H1 (cell line): ENCODE results near the gene APBA2. TPM values are rescaled to one million over a fixed set of nuclear protein-coding genes. Genes with fewer than 3 reads are reported as not detected.

Experiments
- CTCF ChIA-PET: fragments of 300-600 bp; sonication (Branson Sonifier 250); formaldehyde crosslinking; loops from one replicate; lab custom pipeline; 2021; ENCODE audit not compliant: partially characterized antibody; lab: Charles Lee
- POLR2A ChIA-PET: fragments of 300-600 bp; sonication (Branson Sonifier 250); formaldehyde crosslinking; loops from one replicate; lab custom pipeline; 2021; ENCODE audit warnings: inconsistent platforms; ENCODE audit not compliant: partially characterized antibody; lab: Charles Lee
- DNase-seq, 2 experiments: peaks; one replicate each; pipeline versions ENCODE4 v3.0.0 to v3.0.0-alpha.2; 2010 to 2022; ENCODE audit warnings: low spot score in 2 of 2, low read depth in 1 of 2, mixed read lengths in 1 of 2
- FAIRE-seq: peaks from 2 replicates; lab custom pipeline; 2011; peaks lifted over from hg19 to GRCh38; lab: Jason Lieb, UNC
- H2AFZ ChIP-seq: 2 replicates; pipeline ENCODE4 v1.8.1; 2012; ENCODE audit warnings: low read length, inconsistent platforms
- H2AK5ac ChIP-seq: 2 replicates; pipeline ENCODE4 v1.6.1; 2013; ENCODE audit warnings: low read depth, low read length
- H2BK120ac ChIP-seq: replicated peaks from 2 replicates; pipeline ENCODE3; 2013; ENCODE audit warnings: low read depth, low read length, inconsistent platforms
- H2BK12ac ChIP-seq: 2 replicates; pipeline ENCODE4 v1.6.1; 2013; ENCODE audit warnings: low read depth, low read length
- H2BK15ac ChIP-seq: 2 replicates; pipeline ENCODE4 v1.6.1; 2013; ENCODE audit warnings: low read length
- H2BK20ac ChIP-seq: 2 replicates; pipeline ENCODE4 v1.6.1; 2013; ENCODE audit warnings: low read length
- H2BK5ac ChIP-seq: 2 replicates; pipeline ENCODE4 v1.6.1; 2013; ENCODE audit warnings: low read depth, low read length
- H3K14ac ChIP-seq: 2 replicates; pipeline ENCODE4 v1.6.1; 2013; ENCODE audit warnings: inconsistent platforms; ENCODE audit not compliant: insufficient read length
- H3K18ac ChIP-seq: 2 replicates; pipeline ENCODE4 v1.6.1; 2013; ENCODE audit warnings: low read length; ENCODE audit errors: extremely low read depth
- H3K23ac ChIP-seq: 2 replicates; pipeline ENCODE4 v1.6.1; 2013; ENCODE audit warnings: inconsistent platforms; ENCODE audit not compliant: insufficient read length
- H3K23me2 ChIP-seq: 2 replicates; pipeline ENCODE4 v1.6.1; 2013; ENCODE audit warnings: low read depth, low read length
- H3K27ac ChIP-seq: 2 replicates; pipeline ENCODE4 v1.6.1; 2011; ENCODE audit warnings: low read depth, low read length, inconsistent platforms
- H3K27me3 ChIP-seq, 4 experiments: replicated peaks in 1 of 4; 1 replicate in 1 of 4; 2 replicates in 3 of 4; pipeline versions ENCODE4 v1.6.1 to v1.8.1; 2011 to 2013; ENCODE audit warnings: low read length in 3 of 4, mild to moderate bottlenecking in 3 of 4, inconsistent platforms in 2 of 4, mixed read lengths in 2 of 4, moderate library complexity in 1 of 4; ENCODE audit not compliant: control insufficient read depth in 3 of 4, insufficient read depth in 3 of 4; ENCODE audit errors: extremely low read depth in 1 of 4
- H3K36me3 ChIP-seq, 4 experiments: 2 replicates each; pipeline versions ENCODE4 v1.6.1 to v1.8.1; 2011 to 2013; ENCODE audit warnings: mild to moderate bottlenecking in 4 of 4, low read length in 3 of 4, moderate library complexity in 2 of 4, control low read depth in 1 of 4, inconsistent platforms in 1 of 4; ENCODE audit not compliant: insufficient read depth in 4 of 4, control insufficient read depth in 2 of 4
- H3K4ac ChIP-seq: replicated peaks from 2 replicates; pipeline ENCODE3; 2013; ENCODE audit warnings: low read length, low read depth, mixed read lengths, inconsistent platforms; ENCODE audit not compliant: insufficient read length
- H3K4me1 ChIP-seq, 4 experiments: replicated peaks in 1 of 4; 1 replicate in 1 of 4; 2 replicates in 3 of 4; pipeline versions ENCODE4 v1.6.1 to v1.8.1; 2011 to 2013; ENCODE audit warnings: low read length in 3 of 4, inconsistent platforms in 2 of 4, mixed read lengths in 1 of 4; ENCODE audit not compliant: insufficient read depth in 4 of 4, control insufficient read depth in 3 of 4
- H3K4me2 ChIP-seq, 2 experiments: 2 replicates each; pipeline versions ENCODE4 v1.6.1 to v1.8.1; 2011 to 2013; ENCODE audit warnings: low read depth in 2 of 2, low read length in 2 of 2, control low read depth in 1 of 2, inconsistent platforms in 1 of 2, mild to moderate bottlenecking in 1 of 2; ENCODE audit not compliant: insufficient read depth in 1 of 2
- H3K4me3 ChIP-seq, 4 experiments: fragments of 200-600, 300-600 bp in 1 of 4; sonication (generic), shearing (Covaris generic), sonication (Bioruptor Twin) in 1 of 4; 2 replicates each; pipeline versions ENCODE4 v1.5.1 to v1.8.1; 2011 to 2016; ENCODE audit warnings: low read length in 4 of 4, low read depth in 3 of 4, control low read depth in 2 of 4, inconsistent platforms in 2 of 4, mild to moderate bottlenecking in 2 of 4, mixed read lengths in 1 of 4, moderate library complexity in 1 of 4; ENCODE audit not compliant: insufficient read depth in 2 of 4; ENCODE audit errors: extremely low read depth in 1 of 4
- H3K56ac ChIP-seq: replicated peaks from 2 replicates; pipeline ENCODE3; 2013; ENCODE audit warnings: low read depth, mild to moderate bottlenecking, mixed read lengths, low read length, inconsistent platforms; ENCODE audit not compliant: insufficient read length
- H3K79me1 ChIP-seq: 2 replicates; pipeline ENCODE4 v1.6.1; 2013; ENCODE audit warnings: low read depth, low read length, control low read depth
- H3K79me2 ChIP-seq, 2 experiments: 2 replicates each; pipeline versions ENCODE4 v1.6.1 to v1.8.1; 2012 to 2013; ENCODE audit warnings: low read length in 2 of 2, mild to moderate bottlenecking in 2 of 2, inconsistent platforms in 1 of 2; ENCODE audit not compliant: insufficient read depth in 2 of 2, control insufficient read depth in 1 of 2
- H3K9ac ChIP-seq, 4 experiments: replicated peaks in 1 of 4; 1 replicate in 1 of 4; 2 replicates in 3 of 4; pipeline versions ENCODE4 v1.6.1 to v1.8.1; 2011 to 2013; ENCODE audit warnings: low read depth in 3 of 4, low read length in 3 of 4, control low read depth in 2 of 4, mild to moderate bottlenecking in 2 of 4, moderate library complexity in 2 of 4, inconsistent platforms in 1 of 4; ENCODE audit errors: extremely low read depth in 1 of 4
- H3K9me3 ChIP-seq, 2 experiments: 2 replicates each; pipeline versions ENCODE4 v1.6.1 to v1.8.1; 2012 to 2013; ENCODE audit warnings: mild to moderate bottlenecking in 2 of 2, moderate library complexity in 2 of 2, control low read depth in 1 of 2, inconsistent platforms in 1 of 2, low read depth in 1 of 2, low read length in 1 of 2, mixed read lengths in 1 of 2; ENCODE audit not compliant: insufficient read depth in 2 of 2
- H4K20me1 ChIP-seq, 2 experiments: replicated peaks in 1 of 2; 2 replicates each; pipeline versions ENCODE3 to v1.8.1; 2011 to 2013; ENCODE audit warnings: inconsistent platforms in 2 of 2, low read length in 2 of 2, mild to moderate bottlenecking in 1 of 2; ENCODE audit not compliant: insufficient read depth in 2 of 2, control insufficient read depth in 1 of 2
- H4K5ac ChIP-seq: 2 replicates; pipeline ENCODE4 v1.6.1; 2013; ENCODE audit warnings: low read length, low read depth, mixed read lengths, inconsistent platforms; ENCODE audit not compliant: insufficient read length
- H4K8ac ChIP-seq: 2 replicates; pipeline ENCODE4 v1.8.0; 2013; ENCODE audit warnings: mild to moderate bottlenecking, moderate library complexity, low read length, inconsistent platforms; ENCODE audit not compliant: insufficient read depth; ENCODE audit errors: extremely low read depth
- H4K91ac ChIP-seq: replicated peaks from 2 replicates; pipeline ENCODE3; 2013; ENCODE audit warnings: low read length, mixed read lengths, inconsistent platforms; ENCODE audit not compliant: insufficient read length
- BRCA1 ChIP-seq: IDR thresholded peaks from 2 replicates; pipeline ENCODE4 v1.6.1; 2012; ENCODE audit warnings: low read depth, low read length, improper control_type of control experiment
- CBX5 ChIP-seq: fragments of 300-800, 300-1000 bp; sonication (generic); IDR thresholded peaks from 2 replicates; pipeline ENCODE4 v1.7.1; 2016; ENCODE audit warnings: antibody characterized with exemption, low read length, low read depth
- GTF2F1 ChIP-seq: IDR thresholded peaks from 2 replicates; pipeline ENCODE4 v1.6.1; 2012; ENCODE audit warnings: low read depth, low read length, improper control_type of control experiment, borderline replicate concordance
- HDAC2 ChIP-seq, 2 experiments: fragments of 300-600 bp in 1 of 2; sonication (generic) in 1 of 2; IDR thresholded peaks; 2 replicates each; pipeline ENCODE4 v1.6.1; 2011 to 2012; ENCODE audit warnings: low read depth in 2 of 2, low read length in 2 of 2, mild to moderate bottlenecking in 2 of 2, moderate library complexity in 2 of 2, borderline replicate concordance in 1 of 2, inconsistent platforms in 1 of 2
- POLR2A ChIP-seq, 2 experiments: IDR thresholded peaks; 1 replicate in 1 of 2; 2 replicates in 1 of 2; pipeline ENCODE4 v1.6.1; 2011; ENCODE audit warnings: low read depth in 2 of 2, low read length in 2 of 2, mild to moderate bottlenecking in 2 of 2; ENCODE audit errors: control extremely low read depth in 1 of 2
- SAP30 ChIP-seq: fragments of 300-600 bp; sonication (generic); IDR thresholded peaks from 2 replicates; pipeline ENCODE4 v1.7.1; 2012; ENCODE audit warnings: low read length, moderate library complexity, mild to moderate bottlenecking, inconsistent platforms; ENCODE audit not compliant: insufficient read depth, insufficient replicate concordance
- SP1 ChIP-seq: IDR thresholded peaks from 2 replicates; pipeline ENCODE4 v1.6.1; 2011; ENCODE audit warnings: low read depth, low read length
- SRF ChIP-seq: IDR thresholded peaks from 2 replicates; pipeline ENCODE4 v1.6.1; 2011; ENCODE audit warnings: mild to moderate bottlenecking, low read depth, low read length, moderate library complexity
- TBP ChIP-seq: IDR thresholded peaks from 2 replicates; pipeline ENCODE4 v1.6.1; 2011; ENCODE audit warnings: low read depth, low read length, improper control_type of control experiment
- TCF12 ChIP-seq: IDR thresholded peaks from 2 replicates; pipeline ENCODE4 v1.6.1; 2011; ENCODE audit warnings: low read depth, mild to moderate bottlenecking, low read length
- TEAD4 ChIP-seq: IDR thresholded peaks from 2 replicates; pipeline ENCODE4 v1.6.1; 2012; ENCODE audit warnings: low read depth, low read length, inconsistent platforms, mixed read lengths
- WGBS, 2 experiments: shearing (Covaris generic) in 1 of 2; methylation state at CpG; one replicate each; pipeline versions ENCODE4 v1.1.6 to v1.1.7; 2013 to 2015; ENCODE audit warnings: low lambda C conversion rate in 2 of 2, mixed read lengths in 2 of 2, inconsistent platforms in 1 of 2, low coverage in 1 of 2, missing lambda C conversion rate in 1 of 2; ENCODE audit not compliant: insufficient replicate concordance in 2 of 2, insufficient coverage in 1 of 2, insufficient read length in 1 of 2; ENCODE audit errors: extremely low coverage in 1 of 2, missing lambda C conversion rate in 1 of 2; 5-methylcytosine and 5-hydroxymethylcytosine counted together
- polyA plus RNA-seq, 7 experiments: library from polyadenylated mRNA; depleted of rRNA in 3 of 7; stranded (reverse) in 5 of 7; unstranded in 2 of 7; fragments of >200 nt in 5 of 7; fragments of 200-250 nt in 2 of 7; gene quantifications; 1 replicate in 5 of 7; 2 replicates in 1 of 7; 4 replicates in 1 of 7; pipeline versions ENCODE4 v1.2.1 to v1.2.3, GENCODE V29; 2011 to 2013; ENCODE audit warnings: missing spikeins in 2 of 7, mixed read lengths in 2 of 7
- total RNA-seq: library from RNA; stranded (reverse); fragmentation: NEBNext Ultra II Directional; extraction: Animal tissue kit (Norgen Biotek cat#: 25700); gene quantifications from 2 replicates; pipeline ENCODE4 v1.2.1, GENCODE V29; 2021

APBA2 gene
- total and polyA plus RNA-seq, 2 of the 8 experiments (the other 6 are each of a cell fraction or from before 2014, with no cell fraction given), result 15.5 to 19.0 TPM

DNA sequence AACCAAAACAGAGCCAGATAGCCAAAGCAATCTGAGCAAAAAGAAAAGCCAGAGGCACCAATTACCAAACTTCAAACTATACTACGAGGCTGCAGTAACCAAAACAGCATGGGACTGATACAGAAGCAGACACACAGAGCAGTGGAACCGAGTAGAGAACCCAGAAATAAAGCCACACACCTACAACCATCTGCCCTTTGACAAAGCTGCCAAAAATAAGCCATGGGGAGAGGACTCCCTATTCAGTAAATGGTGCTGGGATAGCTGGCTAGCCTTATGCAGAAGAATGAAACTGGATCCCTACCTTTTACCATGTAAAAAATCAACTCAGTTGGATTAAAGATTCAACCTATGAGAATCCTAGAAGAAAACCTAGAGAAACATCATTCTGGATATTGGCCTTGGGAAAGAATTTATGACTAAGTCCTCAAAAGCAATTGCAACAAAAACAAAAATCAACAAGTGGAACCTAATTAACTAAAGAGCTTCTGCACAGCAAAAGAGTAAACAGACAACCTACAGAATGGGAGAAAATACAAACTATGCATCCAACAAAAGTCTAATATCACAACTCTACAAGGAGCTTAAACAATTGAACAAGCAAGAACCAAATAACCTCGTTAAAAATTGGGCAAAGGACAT is 95.1 kb downstream of the APBA2 start:
- no peak overlapping the region for H3K4me2 ChIP-seq
- no peaks in the 10 kb centered on the region for H3K79me1 ChIP-seq
- TF ChIP-seq HDAC2 (IDR thresholded peaks at IDR 0.05; ENCODE audit: borderline replicate concordance in 1 of 2, low read depth in 2 of 2, low read length in 2 of 2) (no peak), SP1 (no peak), SAP30 (no peak), TCF12 (no peak), GTF2F1 (no peak), TBP (no peak), SRF (no peak), POLR2A (IDR thresholded peaks at IDR 0.05; ENCODE audit: control extremely low read depth in 1 of 2, low read depth in 2 of 2, low read length in 2 of 2) (no peak), CBX5 (no peak), BRCA1 (no peak), TEAD4 (no peak)
- TF ChIP-seq, all 59 proteins: peak for 0
- Histone ChIP-seq H3K4me1 (peaks cover 2 to 5% (median 4%) of the 10 kb centered on the region in 4 experiments; a peak in 5 of 7 replicates), H3K4me3 (no peak overlapping the region), H2BK12ac (no peak overlapping the region), H2AK5ac (no peak overlapping the region), H4K91ac (no peak overlapping the region), H3K23me2 (no peaks in the 10 kb centered on the region), H3K14ac (no peak overlapping the region), H2AFZ (no peak overlapping the region), H3K9ac (no peak overlapping the region), H4K20me1 (no peaks in the 10 kb centered on the region), H4K8ac (no peak overlapping the region), H3K18ac (no peak overlapping the region), H2BK15ac (no peak overlapping the region), H4K5ac (no peak overlapping the region), H2BK5ac (no peak overlapping the region), H3K56ac (no peak overlapping the region), H2BK120ac (no peak overlapping the region), H3K79me2 (no peaks in the 10 kb centered on the region), H3K9me3 (no peaks in the 10 kb centered on the region), H2BK20ac (no peak overlapping the region), H3K23ac (no peak overlapping the region), H3K27ac (no peak overlapping the region), H3K4ac (no peak overlapping the region), H3K27me3 (no peaks in the 10 kb centered on the region; a peak in 1 of 7 replicates), H3K36me3 (no peaks in the 10 kb centered on the region)
- FAIRE-seq, result no peak
- WGBS, 2 experiments, result 76% methylated on average over 3 of the region's 3 CpGs; no CpG with 5 or more reads in 1 of the 2 experiments
- CTCF ChIA-PET, result interaction anchor here (0.7 to 6.0 kb wide), 4 partner anchors 8 to 121 kb away, joined by 3 to 46 read pairs (median 14); no protein-coding TSS in a partner anchor
- POLR2A ChIA-PET, result no interaction called here
- no peak for DNase-seq
